GDM1 (cell line): ENCODE data around the gene SORBS2.

ENCODE experiments used
- DNase-seq: peaks from one replicate; lab custom pipeline; 2025; lab: John Stamatoyannopoulos, UW

Gene SORBS2

GRCh38 chr4:185774845-185775680 is 36.9 kb downstream of the SORBS2 start:
- DNase-seq: no peak

GRCh38 chr4:185774131-185774653 is 37.8 kb downstream of the SORBS2 start:
- no peak for DNase-seq

GRCh38 chr4:185773419-185773818 is 38.6 kb downstream of the SORBS2 start:
- DNase-seq: no peak

- DNase-seq: no peak
Observed at GRCh38 chr4:185772391-185773093, 39.5 kb downstream of the SORBS2 start.

GRCh38 chr4:185771711-185772390 is 40.1 kb downstream of the SORBS2 start:
- DNase-seq: no peak

- DNase-seq: no peak
Observed at GRCh38 chr4:185767528-185767927, 44.5 kb downstream of the SORBS2 start.

- no peak for DNase-seq
Observed at GRCh38 chr4:185764876-185765275, 47.1 kb downstream of the SORBS2 start.

- DNase-seq: no peak
Observed at GRCh38 chr4:185761352-185762235, 50.4 kb downstream of the SORBS2 start.

GRCh38 chr4:185758807-185759206 is 53.2 kb downstream of the SORBS2 start:
- no peak for DNase-seq

- DNase-seq: no peak
Observed at GRCh38 chr4:185755451-185755850, 56.5 kb downstream of the SORBS2 start.

GRCh38 chr4:185754961-185755360 is 57.0 kb downstream of the SORBS2 start:
- no peak for DNase-seq

GRCh38 chr4:185752872-185753271 is 59.1 kb downstream of the SORBS2 start:
- no peak for DNase-seq

GRCh38 chr4:185749858-185750257 is 62.1 kb downstream of the SORBS2 start:
- no peak for DNase-seq

- no peak for DNase-seq
Observed at GRCh38 chr4:185748901-185749390, 63.0 kb downstream of the SORBS2 start.

- DNase-seq: no peak
Observed at GRCh38 chr4:185745891-185746290, 66.1 kb downstream of the SORBS2 start.

GRCh38 chr4:185744946-185745345 is 67.0 kb downstream of the SORBS2 start:
- DNase-seq: no peak

- no peak for DNase-seq
Observed at GRCh38 chr4:185744488-185744862, 67.5 kb downstream of the SORBS2 start.

- DNase-seq: no peak
Observed at GRCh38 chr4:185743722-185744487, 68.1 kb downstream of the SORBS2 start.

GRCh38 chr4:185742766-185743165 is 69.2 kb downstream of the SORBS2 start:
- DNase-seq: no peak

GRCh38 chr4:185741795-185742194 is 70.2 kb downstream of the SORBS2 start:
- DNase-seq: no peak

GRCh38 chr4:185740471-185740873 is 71.5 kb downstream of the SORBS2 start:
- DNase-seq: no peak
